HFFc6 (cell line): ENCODE measurements around the gene HLA-DRB1. TPM values are rescaled to one million over a fixed set of nuclear protein-coding genes. Genes with fewer than 3 reads are reported as not detected.

ENCODE experiments used
- DNase-seq: peaks from one replicate; pipeline ENCODE4 v3.0.0-alpha.2; 2018
- H3K27ac Mint-ChIP-seq: 2 replicates; pipeline ENCODE4 v1.8.0; 2020; ENCODE audit warnings: mild to moderate bottlenecking, mixed read lengths
- H3K27me3 Mint-ChIP-seq: 2 replicates; pipeline ENCODE4 v1.8.0; 2021; ENCODE audit warnings: mild to moderate bottlenecking, moderate library complexity, mixed read lengths; ENCODE audit not compliant: insufficient read depth
- H3K36me3 Mint-ChIP-seq: 2 replicates; pipeline ENCODE4 v1.8.0; 2021; ENCODE audit warnings: low read depth, mixed read lengths
- H3K4me1 Mint-ChIP-seq: 2 replicates; pipeline ENCODE4 v1.8.0; 2020; ENCODE audit warnings: low read depth, mixed read lengths
- H3K4me3 Mint-ChIP-seq: 2 replicates; pipeline ENCODE4 v1.8.0; 2020; ENCODE audit warnings: mild to moderate bottlenecking, moderate library complexity, mixed read lengths
- H3K9me3 Mint-ChIP-seq: 2 replicates; pipeline ENCODE4 v1.8.0; 2020; ENCODE audit warnings: mild to moderate bottlenecking, mixed read lengths
- total RNA-seq, 6 experiments: library from RNA; stranded (reverse); fragmentation: NEBNext Ultra II Directional; extraction: Animal tissue kit (Norgen Biotek cat#: 25700); gene quantifications; 2 replicates in 1 of 6; 3 replicates in 5 of 6; pipeline ENCODE4 v1.2.3, GENCODE V29; 2021
- TF ChIP-seq, protein P1 (sequence below): fragments of 200-600 bp; sonication (generic); IDR thresholded peaks from 2 replicates; pipeline ENCODE4 v1.5.0; 2021; ENCODE audit warnings: antibody characterized with exemption, mild to moderate bottlenecking

The HLA-DRB1 gene
- total RNA-seq, 6 experiments from 2014 or later, result not detected

DNA sequence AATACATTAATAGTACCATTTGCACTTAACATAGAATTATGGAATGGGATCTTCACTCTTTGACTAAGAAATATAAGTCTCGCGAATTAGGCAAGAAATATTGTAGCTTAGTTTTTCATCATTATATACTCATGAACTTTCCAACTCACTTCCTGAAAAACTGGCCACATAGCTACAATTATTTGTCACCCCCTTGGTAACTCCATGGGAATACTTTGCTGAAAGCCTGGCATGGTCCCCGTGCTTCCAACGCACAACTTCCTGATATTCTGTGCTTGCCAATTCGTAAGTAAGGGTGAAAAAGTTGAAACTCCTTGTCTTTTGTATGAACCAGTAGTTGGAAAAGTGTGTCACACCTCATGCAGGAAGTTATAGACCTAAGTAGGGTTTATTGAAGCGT lies 23.8 kb upstream of the HLA-DRB1 start:
- TF ChIP-seq, protein P1, sequence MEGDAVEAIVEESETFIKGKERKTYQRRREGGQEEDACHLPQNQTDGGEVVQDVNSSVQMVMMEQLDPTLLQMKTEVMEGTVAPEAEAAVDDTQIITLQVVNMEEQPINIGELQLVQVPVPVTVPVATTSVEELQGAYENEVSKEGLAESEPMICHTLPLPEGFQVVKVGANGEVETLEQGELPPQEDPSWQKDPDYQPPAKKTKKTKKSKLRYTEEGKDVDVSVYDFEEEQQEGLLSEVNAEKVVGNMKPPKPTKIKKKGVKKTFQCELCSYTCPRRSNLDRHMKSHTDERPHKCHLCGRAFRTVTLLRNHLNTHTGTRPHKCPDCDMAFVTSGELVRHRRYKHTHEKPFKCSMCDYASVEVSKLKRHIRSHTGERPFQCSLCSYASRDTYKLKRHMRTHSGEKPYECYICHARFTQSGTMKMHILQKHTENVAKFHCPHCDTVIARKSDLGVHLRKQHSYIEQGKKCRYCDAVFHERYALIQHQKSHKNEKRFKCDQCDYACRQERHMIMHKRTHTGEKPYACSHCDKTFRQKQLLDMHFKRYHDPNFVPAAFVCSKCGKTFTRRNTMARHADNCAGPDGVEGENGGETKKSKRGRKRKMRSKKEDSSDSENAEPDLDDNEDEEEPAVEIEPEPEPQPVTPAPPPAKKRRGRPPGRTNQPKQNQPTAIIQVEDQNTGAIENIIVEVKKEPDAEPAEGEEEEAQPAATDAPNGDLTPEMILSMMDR, result no peak
- Mint-ChIP-seq H3K9me3 (0 out of 2 replicates have a peak, but pooled peaks cover 4% of the 10 kb centered on the region), H3K27ac (no peak overlapping the region), H3K4me3 (no peak overlapping the region), H3K36me3 (no peaks in the 10 kb centered on the region), H3K4me1 (no peaks in the 10 kb centered on the region), H3K27me3 (peaks cover 4% of the 10 kb centered on the region)
- DNase-seq, result no peak

DNA sequence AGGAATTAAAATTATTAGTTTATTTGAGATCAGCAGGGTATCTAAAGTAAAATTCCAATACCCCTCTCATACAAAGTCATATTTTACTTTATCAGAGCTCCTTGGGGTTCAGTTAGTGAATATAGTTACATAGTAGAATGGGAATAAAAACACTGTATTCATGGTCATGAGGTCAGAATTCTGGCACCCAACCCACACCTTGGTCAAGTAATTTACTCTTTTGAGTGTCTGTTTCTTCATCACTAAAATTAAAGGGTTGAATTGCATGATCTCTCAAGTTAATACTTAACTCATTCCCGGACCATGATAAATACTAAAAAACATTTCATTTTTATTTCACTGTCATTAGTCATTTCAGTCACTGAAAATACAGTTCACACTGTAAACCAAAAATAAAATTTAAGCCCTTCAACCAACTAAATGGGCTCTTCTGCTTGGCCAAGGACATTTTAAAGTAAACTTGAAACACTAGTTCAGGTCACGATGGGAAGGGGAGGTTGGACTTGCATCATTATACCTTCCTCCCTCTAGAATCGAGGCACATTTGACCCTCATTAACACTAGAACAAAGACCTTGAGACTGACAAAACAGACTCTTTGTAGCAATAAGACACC lies 21.1 kb upstream of the HLA-DRB1 start:
- TF ChIP-seq, protein P1, result no peak
- Mint-ChIP-seq H3K9me3 (no peaks in the 10 kb centered on the region), H3K36me3 (no peaks in the 10 kb centered on the region), H3K27me3 (peaks cover 15% of the 10 kb centered on the region), H3K4me1 (no peaks in the 10 kb centered on the region), H3K27ac (no peak overlapping the region), H3K4me3 (no peak overlapping the region)
- no peak for DNase-seq

GRCh38 chr6:32609731-32610640 lies 20.3 kb upstream of the HLA-DRB1 start:
- Mint-ChIP-seq H3K27ac (no peak overlapping the region), H3K9me3 (no peaks in the 10 kb centered on the region), H3K4me1 (no peaks in the 10 kb centered on the region), H3K36me3 (no peaks in the 10 kb centered on the region), H3K27me3 (peaks cover 12% of the 10 kb centered on the region), H3K4me3 (no peak overlapping the region)
- DNase-seq, result peak; percentile 65
- TF ChIP-seq, protein P1, result no peak

GRCh38 chr6:32609391-32609730 lies 19.7 kb upstream of the HLA-DRB1 start:
- Mint-ChIP-seq H3K9me3 (no peaks in the 10 kb centered on the region), H3K27me3 (peaks cover 11% of the 10 kb centered on the region), H3K27ac (no peak overlapping the region), H3K4me3 (no peak overlapping the region), H3K4me1 (no peaks in the 10 kb centered on the region), H3K36me3 (no peaks in the 10 kb centered on the region)
- TF ChIP-seq, protein P1, result no peak
- DNase-seq, result no peak

GRCh38 chr6:32608362-32608761 lies 18.7 kb upstream of the HLA-DRB1 start:
- DNase-seq, result no peak
- Mint-ChIP-seq H3K4me1 (no peaks in the 10 kb centered on the region), H3K27me3 (peaks cover 11% of the 10 kb centered on the region), H3K9me3 (no peaks in the 10 kb centered on the region), H3K36me3 (no peaks in the 10 kb centered on the region), H3K4me3 (no peak overlapping the region), H3K27ac (no peak overlapping the region)
- TF ChIP-seq, protein P1, result no peak
